HS-5 (cell line): Measurements from ENCODE around the gene TAF5L.
A peak's percentile ranks its signal among the peaks of the same experiment; 100 is the strongest.
"Not testable (repeated sequence)": the region's sequence is repeated elsewhere in the genome, so short reads cannot be mapped to it uniquely, and the experiment has no call there.

Experiments used
- DNase-seq: peaks from one replicate; pipeline ENCODE4 v3.0.0-alpha.2; 2012; ENCODE audit warnings: low read depth

The TAF5L gene

GRCh38 chr1:229567109-229567868 lies 58.6 kb downstream of the TAF5L start:
- no peak for DNase-seq

GRCh38 chr1:229563701-229564100 lies 62.2 kb downstream of the TAF5L start:
- no peak for DNase-seq

GRCh38 chr1:229563241-229563640 lies 62.7 kb downstream of the TAF5L start:
- no peak for DNase-seq

GRCh38 chr1:229562686-229563085 lies 63.2 kb downstream of the TAF5L start:
- DNase-seq: no peak

GRCh38 chr1:229561141-229561540 lies 64.8 kb downstream of the TAF5L start:
- no peak for DNase-seq

- not testable (repeated sequence) for DNase-seq
Observed at GRCh38 chr1:229560124-229560523, 65.8 kb downstream of the TAF5L start.

GRCh38 chr1:229559336-229559801 lies 66.6 kb downstream of the TAF5L start:
- not testable (repeated sequence) for DNase-seq

- peak; percentile 86 for DNase-seq
Observed at GRCh38 chr1:229558460-229559335, 67.2 kb downstream of the TAF5L start, which contains the start of gene ABCB10. Gene ABCB10 (minus strand): TSS chr1:229558707. CDS start chr1:229558652, 55 bp downstream.

GRCh38 chr1:229557913-229558414 lies 68.0 kb downstream of the TAF5L start:
- no peak for DNase-seq

- DNase-seq: no peak
Observed at GRCh38 chr1:229557200-229557850, 68.6 kb downstream of the TAF5L start.

- DNase-seq: no peak
Observed at GRCh38 chr1:229554886-229555621, 70.9 kb downstream of the TAF5L start.

- DNase-seq: no peak
Observed at GRCh38 chr1:229553621-229554130, 72.2 kb downstream of the TAF5L start.

GRCh38 chr1:229552732-229553131 lies 73.2 kb downstream of the TAF5L start:
- DNase-seq: no peak

GRCh38 chr1:229550812-229551567 lies 74.9 kb downstream of the TAF5L start:
- no peak for DNase-seq

GRCh38 chr1:229547542-229547941 lies 78.4 kb downstream of the TAF5L start:
- DNase-seq: no peak

GRCh38 chr1:229544587-229544986 lies 81.3 kb downstream of the TAF5L start:
- no peak for DNase-seq
